GOT3 (cell line): ENCODE measurements around the gene TOE1.

Experiments
- DNase-seq: peaks from one replicate; lab custom pipeline; 2025; ENCODE audit warnings: mixed read lengths; lab: John Stamatoyannopoulos, UW

Gene TOE1

DNA sequence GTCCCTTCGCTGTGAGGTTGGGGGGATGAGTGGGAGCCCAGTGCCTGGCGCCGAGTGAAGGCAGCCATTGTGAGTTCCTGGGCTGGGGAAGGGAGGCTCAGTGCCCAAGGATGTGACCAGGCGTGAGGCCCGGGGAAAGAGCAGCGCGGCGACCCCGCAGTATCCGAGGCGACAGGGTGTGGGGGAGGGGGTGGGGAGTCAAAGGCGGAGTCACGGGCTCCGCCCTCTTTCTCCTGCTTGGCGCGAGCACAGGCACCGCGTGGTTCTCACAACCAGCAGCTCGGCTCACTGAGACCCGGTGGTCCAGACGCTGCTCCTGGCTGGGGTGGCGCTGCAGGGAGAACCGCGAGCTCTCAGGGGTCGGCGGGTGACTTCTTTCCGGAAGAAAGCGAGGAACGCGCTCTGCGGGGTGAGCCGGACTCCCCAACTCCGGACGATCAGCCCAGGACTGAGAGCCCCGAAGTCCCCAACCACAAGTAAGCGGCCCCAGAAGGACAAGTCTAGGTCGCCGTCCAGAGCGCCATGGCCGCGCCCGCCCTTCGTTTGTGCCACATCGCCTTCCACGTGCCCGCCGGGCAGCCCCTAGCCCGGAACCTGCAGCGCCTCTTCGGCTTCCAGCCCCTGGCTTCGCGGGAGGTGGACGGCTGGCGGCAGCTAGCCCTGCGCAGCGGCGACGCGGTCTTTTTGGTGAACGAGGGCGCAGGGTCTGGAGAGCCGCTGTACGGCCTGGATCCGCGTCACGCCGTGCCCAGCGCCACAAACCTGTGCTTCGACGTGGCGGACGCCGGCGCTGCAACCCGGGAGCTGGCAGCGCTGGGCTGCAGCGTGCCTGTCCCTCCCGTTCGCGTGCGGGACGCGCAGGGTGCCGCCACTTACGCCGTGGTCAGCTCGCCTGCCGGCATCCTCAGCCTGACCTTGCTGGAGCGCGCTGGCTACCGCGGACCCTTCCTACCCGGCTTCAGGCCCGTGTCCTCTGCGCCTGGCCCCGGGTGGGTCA lies 13.0 kb upstream of the TOE1 start, which contains the start of gene HPDL:
Gene HPDL (plus strand): TSS at position 269 of the 997 bp plus-strand sequence. CDS start 254 bp downstream, at position 523.
- no peak for DNase-seq

DNA sequence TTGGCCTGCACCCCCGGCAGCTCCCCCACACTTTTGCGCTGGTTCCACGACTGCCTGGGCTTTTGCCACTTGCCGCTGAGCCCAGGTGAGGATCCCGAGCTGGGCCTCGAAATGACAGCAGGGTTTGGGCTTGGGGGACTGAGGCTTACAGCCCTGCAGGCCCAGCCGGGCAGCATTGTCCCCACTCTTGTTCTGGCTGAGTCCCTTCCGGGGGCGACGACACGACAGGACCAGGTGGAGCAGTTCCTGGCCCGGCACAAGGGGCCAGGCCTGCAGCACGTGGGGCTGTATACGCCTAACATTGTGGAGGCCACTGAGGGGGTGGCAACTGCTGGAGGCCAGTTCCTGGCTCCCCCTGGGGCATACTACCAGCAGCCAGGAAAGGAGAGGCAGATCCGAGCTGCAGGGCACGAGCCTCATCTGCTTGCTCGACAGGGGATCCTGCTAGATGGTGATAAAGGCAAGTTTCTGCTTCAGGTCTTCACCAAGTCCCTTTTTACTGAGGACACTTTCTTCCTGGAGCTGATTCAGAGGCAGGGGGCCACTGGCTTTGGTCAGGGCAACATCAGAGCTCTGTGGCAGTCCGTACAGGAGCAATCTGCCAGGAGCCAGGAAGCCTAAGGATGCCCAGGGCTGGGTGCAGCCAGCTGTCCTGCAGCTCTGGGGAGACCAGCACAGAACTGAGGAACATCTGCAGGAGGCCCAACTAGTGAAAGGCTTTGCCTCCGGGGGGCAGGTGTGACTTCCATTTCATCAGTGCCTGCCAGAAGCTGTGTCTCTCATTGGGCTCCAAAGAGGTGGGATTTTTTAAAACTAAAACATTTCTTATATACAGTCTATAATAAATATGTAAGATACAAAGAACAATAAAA lies 12.1 kb upstream of the TOE1 start:
- DNase-seq = no peak

DNA sequence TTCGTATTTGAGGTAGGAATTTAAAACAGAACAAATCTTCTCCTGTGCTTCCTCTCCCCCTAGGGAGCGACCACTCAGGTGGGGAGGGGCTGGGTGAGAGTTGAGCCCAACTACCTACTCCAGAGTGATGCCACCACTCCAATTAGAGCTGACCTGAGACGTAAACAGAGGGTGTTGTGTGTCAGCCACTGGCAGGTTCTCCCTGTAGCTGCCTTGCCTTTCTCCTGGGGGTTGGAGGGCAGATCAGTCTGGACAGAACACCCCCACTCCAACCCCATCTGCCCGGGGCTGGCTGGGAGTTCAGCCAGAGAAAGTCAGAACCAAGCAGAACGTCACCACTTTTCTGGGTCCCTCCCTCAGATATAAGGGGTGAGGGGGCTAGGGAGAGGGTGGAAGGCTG lies 11.3 kb upstream of the TOE1 start:
- DNase-seq = no peak

DNA sequence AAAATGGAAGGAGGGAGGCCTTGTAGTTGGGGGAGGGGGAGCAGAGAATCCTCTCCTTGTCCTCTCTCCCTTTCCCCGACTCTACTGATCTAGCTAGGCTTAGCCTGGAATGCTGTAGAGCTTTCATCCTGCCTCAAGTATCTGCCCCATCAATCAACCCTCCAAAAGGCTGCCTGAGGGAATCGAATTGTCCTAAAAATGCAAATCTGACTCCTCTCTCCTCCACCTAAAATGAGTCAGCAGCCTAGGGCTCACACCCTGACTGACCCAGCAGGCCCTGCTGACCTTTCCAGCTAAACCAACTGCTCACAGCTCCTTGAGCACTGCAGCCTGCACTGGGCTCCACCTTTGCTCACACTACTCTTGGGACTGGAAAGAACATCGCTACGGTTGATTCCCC lies 10.5 kb upstream of the TOE1 start:
- no peak for DNase-seq

DNA sequence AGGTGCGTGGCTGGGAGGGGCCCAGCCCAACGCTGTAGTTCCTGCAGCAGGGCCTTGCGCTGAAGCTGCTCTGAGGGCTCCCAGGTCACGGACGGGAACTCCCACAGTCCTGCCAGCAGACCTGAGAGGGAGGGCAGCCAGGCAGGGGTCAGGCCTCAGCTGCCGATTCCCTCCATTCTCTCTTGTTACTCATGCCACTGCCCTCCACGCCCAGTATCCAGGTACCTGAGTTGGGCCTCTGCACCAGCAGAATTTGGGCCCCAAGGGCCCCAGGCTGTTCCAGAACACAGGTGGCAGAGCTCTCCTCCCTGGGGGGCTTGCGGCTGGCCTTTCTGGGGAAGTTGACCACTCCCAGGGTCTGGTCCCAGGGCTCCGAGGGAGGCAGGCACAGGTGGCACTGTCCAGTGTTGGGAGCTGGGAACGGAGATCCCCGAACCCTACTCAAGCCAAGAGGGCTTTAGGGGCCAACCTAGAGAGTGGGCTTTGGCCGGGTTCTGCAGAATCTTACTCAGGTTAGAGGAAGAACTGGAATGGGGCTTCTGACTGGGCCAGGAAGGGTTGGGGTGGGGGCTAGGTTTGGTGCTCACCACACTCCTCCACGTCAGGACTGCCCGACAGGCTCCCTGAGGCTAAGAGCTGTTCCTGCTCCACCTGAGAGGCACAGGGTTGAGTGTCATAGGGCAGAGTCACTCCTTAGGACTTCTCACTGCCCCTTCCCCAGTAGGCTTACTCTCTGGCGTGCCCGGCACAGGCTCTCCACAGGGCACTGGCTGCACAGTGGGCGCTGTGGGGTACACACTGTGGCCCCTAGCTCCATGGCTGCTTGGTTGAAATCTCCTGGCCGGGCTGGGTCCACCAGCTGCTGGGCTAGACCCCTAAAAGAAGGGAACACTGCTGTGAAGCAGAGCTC lies 8.3 kb upstream of the TOE1 start:
- no peak for DNase-seq

DNA sequence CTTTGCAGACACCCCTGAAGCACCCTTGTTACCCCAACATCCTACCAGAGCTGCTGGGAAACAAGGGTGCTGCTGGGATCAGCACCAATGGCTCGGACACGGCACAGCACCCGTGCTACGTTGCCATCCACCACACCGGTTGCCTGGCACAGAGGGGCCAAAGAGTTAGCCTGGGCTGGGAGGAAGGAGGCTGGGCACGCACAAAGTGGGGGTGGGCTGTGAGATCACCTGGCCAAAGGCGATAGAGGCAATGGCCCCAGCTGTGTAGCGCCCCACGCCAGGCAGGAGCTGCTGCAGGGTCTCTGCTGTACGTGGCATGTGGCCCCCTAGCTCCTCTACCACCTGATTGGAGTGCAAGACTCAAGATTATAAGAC lies 7.6 kb upstream of the TOE1 start:
- DNase-seq = no peak

DNA sequence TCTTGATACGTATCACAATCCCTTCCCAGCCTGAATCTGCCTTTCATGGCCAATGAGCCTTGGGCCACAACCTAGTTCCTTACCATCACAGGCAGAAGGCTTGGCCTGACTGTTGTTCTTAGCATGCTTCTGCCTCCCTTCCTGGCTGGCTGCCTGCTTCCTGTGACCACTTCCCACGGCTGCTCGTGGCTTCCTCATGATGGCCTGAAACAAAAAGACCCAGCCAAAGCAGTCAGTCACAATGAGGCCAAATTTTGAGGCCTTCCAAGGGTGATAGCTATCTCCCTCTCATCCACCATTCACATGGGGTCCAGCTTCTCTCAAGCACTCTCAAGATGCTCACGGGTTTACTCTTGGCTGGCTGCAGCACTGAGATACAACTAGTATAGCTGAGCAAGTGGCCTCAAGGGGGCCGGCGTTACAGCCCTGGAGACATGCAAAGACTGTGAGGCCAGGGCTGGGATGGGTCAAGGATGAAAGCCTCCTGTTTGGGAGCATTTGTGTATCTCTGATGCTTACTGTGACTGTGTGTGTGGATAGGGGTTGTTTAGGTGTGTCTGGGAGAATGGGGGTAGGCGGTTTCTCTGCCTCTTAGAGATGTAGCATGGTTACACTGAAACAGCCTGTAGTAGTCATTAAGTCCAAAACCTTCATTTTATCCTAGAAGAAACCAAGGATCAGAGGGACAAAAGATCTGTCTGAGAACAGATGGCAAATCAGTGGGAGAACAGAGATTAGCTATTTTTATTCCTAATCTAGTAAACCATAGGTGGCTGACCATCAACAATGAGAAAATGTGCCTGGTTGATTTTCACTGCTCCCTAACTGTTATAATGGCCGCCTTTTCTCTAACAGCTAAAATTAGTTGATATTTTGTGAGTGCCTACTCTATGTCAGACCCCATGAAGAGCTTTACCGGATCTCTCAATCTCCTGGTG lies 5.4 kb upstream of the TOE1 start:
- no peak for DNase-seq

DNA sequence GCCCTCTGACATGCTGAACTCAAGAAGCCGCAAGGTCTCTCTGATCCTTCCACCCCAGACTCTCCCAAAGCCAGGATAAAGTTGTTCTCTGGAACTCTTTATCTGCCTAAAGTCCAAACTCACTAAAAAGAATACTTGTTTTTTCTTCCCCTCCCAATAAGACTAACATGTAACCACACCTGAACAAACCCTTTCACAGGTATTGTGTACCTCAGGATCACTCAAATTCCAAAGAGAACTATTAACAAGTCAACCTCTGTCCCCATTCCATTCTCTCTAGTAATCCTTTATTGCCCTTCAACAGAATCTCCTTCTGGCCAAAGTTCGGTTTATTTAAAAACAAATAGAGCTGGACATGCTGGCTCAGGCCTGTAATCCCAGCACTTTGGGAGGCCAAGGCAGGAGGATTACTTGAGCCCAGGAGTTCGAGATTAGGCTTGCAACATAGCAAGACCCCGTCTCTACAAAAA lies 4.1 kb upstream of the TOE1 start:
- no peak for DNase-seq

DNA sequence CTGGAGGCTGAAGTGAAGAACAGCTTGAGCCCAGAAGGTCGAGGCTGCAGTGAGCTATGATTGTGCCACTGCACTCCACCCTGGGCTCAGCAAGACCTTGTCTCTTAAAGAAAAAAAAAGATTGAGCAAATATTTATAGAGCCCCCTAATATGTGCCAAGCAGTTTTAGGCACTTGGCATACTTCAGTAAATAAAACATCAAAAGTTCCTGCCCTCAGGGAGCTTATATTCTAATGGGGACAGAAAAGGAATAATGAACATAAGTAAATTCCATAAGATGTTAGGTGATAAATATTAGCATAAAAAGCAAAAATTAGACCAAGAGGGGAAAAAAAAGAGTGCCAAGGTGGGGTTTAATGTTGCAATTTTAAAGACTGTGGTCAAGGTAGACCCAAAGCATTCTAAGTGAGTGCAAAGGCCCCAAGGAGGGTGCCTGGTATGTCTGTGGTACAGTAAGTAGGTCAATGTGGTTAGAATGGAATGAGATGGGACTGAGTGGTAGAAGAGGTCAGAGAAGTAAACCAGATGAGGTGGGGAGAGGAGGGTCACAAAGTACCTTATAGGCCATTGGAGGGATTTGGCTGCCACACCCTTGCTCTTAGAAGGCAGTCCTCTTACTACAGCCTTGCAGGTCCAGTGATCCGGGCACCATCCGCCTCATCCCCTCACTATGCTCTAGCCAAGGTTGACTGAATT lies 2.2 kb upstream of the TOE1 start:
- no peak for DNase-seq

DNA sequence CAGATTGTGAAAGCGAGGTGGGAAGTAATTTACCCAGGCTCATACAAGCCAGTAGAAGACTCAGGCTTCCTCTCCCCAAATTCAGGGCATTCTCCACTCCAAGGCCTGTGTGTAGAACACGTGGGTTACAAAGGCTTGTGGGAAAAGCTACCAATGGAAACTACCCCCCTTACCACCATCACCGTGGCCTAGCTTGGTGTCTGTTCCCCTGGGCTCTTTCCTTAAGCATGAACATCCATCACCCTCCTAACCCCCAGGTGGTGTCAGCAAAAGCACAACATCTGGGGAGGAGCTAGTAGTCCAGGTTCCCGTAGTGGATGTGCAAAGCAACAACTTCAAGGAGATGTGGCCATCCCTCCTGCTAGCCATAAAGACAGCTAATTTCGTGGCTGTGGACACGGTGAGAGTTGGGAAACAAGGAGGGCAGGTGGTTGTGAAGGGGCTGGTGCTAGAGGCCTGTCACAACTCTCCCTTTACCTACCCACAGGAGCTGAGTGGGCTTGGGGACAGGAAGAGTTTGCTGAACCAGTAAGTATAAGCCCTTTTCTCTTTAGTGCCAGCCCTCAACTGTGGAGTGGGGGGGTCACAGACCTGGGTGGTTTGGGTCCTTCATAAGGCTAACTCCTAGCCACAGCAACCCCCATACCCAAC lies 971 bp downstream of the TOE1 start:
- DNase-seq = no peak

DNA sequence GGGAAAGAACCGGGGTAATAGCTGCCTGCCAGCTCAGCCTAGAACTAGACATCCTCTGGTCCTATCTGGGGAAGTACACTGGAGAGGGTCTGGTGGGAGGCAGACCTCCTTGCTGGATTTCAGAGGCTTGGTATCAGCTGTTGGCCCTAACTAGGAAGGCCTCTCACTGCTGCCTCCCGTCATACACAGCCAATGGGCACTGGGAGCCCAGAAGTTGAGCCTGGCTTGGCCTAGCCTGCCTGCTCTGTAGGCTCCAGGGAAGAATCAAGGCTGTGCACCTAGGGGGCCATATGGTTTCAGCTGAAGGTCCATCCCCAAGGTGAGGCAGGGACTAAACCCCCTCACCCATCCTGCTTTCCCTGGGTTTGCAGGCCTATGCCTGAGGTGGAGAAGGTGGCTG lies 4.5 kb downstream of the TOE1 start:
- DNase-seq = no peak

DNA sequence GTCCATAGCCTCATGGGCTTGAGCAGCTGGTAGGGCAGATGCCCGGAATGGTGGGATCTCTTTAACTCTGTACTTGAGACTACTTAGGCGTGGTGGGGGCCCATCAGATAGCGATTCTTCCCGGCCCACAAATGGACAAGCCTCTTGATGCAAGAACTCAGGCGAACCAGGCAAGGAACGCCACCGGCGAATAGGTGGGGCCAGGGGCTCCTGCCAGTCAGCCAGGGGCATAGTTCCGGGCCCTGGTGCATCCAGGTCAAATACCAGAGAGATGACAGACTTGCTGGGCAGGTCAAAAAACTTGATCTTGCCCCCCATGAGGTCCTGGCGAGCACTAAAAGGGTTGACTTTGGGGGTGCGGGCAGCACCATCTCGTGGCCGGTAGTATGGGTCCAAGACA lies 5.0 kb downstream of the TOE1 start:
- DNase-seq = no peak

DNA sequence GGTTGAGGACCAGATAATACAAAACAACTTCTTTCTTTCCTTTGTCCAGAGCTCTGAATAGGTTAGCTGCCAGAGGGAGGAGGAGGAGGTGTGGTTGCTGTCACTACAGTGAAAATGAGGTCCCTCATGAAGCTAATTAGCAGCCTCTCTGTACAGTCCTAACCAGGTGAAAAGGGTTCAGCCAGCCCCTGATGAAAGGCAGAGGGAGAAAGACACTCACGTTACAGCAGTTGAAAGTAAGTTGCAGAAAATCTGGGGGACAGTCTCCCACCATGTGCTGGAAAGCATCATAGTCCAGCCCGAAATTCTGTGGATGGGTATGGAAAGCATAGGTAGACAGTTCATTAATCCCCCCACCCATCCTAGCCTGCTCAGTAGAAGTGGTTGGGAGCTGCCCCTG lies 6.5 kb downstream of the TOE1 start:
- no peak for DNase-seq

DNA sequence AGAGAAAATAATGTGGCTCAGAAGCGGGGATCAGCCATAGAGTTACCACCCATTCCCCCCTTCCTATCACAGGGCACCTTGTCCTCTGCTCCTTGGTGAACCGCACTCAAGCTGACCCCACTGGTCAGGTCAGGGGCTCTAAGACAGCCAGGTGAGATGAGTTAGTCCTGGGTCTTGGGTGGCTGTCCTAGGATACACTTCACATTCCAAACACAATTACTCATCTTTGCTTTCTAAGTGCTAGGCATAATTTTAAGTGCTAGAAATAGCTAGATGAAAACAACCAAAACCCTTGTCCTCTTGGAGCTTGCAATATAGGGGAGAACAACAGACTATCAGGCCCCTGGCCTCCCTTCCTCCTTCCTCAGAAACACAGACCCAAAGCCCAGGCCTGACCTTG lies 8.1 kb downstream of the TOE1 start:
- no peak for DNase-seq

DNA sequence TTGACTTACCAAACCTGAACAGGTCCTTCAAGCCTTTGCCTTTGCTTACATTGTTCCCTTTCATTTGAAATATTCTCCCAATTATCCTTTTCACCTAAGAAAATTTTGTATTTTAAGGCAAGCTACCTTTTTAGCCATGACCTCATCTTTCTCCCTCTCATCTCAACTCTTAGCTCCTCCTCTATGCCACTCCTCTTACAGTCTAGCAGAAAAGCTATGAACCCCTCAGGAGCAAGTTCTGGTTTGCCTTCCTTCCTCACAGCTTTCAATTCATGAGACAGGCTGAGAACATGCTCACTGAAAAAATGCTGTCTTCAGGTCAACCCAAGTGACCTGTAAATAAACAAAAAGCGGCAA lies 8.6 kb downstream of the TOE1 start:
- no peak for DNase-seq

DNA sequence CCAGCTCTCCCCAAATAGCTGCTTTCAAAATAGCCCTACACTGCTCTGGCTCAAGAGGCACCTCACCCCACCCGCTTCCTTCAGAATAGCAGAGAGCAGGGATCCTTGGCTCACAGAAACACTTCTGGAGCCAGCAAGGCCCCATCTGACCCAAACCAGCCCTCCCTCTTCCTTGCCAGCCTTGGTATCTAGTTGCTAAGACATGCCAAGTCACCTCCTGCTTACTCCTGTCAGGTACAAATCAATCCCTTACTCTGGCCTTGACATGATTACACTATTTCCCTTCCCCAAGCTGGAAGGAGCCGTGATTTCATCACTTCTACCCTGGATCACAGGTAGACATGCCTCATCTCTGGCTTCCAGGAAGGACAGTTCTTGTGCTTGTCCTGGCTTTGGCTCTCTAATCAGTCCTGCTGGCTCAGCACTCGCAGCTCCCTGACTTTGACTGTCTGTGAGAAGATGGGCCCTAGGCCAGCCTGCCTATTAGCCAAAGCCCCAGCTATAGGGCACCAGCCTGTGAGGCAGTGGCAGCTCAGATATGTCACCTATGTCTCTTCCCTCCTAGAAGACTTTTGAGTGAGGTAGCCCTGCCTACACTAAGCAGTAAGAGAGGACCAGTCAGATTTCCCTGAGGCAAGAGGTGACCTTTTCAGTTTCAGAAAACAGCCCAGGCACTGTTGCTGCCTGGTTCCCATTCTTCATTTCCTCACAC lies 9.2 kb downstream of the TOE1 start:
- no peak for DNase-seq

DNA sequence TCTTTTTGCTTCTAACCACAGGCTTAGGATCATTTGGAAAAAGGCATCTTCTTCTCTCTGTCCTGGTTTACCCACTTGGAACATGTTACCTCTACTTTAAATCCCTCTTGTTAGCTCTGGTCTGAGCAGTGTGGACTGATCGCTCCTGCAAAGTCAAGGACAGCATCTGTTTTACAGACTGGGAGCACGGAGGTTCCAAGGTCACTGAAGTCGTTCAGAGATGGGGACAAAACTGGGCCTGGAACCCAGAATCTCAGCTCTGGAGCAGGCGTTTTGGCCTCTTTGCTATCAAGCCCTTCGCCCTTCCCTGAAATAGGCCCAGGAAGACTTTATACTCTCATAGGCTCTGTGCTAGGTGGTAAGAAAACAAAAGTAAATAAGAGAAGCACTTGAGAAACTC lies 11.5 kb downstream of the TOE1 start:
- no peak for DNase-seq

DNA sequence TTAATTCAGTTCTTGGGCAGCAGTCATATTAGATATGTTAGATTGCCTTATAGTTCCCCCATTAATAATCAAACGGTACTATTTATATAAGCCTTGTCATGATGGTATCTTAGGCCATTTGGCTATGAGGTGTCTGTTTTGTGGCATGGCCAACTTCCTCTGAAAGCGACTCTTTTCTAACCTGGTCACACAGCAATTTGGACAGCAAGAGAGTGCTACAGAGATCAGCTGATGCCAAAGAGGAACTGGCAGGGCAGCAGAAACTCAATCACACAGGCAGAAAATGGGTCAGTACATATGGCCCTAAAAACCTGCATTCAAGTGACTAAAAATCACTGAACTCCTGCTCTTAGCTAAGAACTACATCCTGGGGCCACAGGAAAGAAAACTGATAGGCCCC lies 13.7 kb downstream of the TOE1 start:
- DNase-seq = no peak

DNA sequence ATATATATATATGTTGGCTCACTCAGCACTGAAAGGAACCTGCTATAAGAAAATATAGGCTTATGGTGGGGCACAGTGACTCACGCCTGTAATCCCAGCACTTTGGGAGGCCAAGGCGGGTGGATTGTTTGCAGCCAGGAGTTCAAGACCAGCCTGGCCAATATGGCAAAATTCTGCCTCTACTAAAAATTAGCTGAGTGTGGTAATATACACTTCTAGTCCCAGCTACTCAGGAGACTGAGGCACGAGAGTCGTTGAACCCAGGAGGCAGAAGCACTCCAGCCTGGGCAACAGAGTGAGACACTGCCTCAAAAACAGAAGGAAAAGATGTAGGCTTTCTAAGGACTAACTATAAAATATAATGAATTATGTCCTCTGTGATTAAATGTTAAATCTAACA lies 14.9 kb downstream of the TOE1 start:
- no peak for DNase-seq
